Thyroid gland (tissue), 4 donors: Measurements from ENCODE around the gene MMAB.

ENCODE experiments used
- POLR2A ChIP-seq, 2 donors: fragments of 450-650 bp; IDR thresholded peaks; one replicate each; pipeline ENCODE4 v1.6.1; 2017; ENCODE audit warnings: antibody characterized with exemption in 2 of 2, mild to moderate bottlenecking in 2 of 2, moderate library complexity in 1 of 2
- TF ChIP-seq, protein P1 (sequence below), 6 experiments: fragments of 200-600 bp in 3 of 6; fragments of 450-650 bp in 3 of 6; sonication (generic) in 3 of 6; IDR thresholded peaks; one replicate each; pipeline ENCODE4 v1.5.1; 2016 to 2019; ENCODE audit warnings: antibody characterized with exemption in 6 of 6, mild to moderate bottlenecking in 2 of 6, inconsistent platforms in 1 of 6, moderate library complexity in 1 of 6

DNA sequence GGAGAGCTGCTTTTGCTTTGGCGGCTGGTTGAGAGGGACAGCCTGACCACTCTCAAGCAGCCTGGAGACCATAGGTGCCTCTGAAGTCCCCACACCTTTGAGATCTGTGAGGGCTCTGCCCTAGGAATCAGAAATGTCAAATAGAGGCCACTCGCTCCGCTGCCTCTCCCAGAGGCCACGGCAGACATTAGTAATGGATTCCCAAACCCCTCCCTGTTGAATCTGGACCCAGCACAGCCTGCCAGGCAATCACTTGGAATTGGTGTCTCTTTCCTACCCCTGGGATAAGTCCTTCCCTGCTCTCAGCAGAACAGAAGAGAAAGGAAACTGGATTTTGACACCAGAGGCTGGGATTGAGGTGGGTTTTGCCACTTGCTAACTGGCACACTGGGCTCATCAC is 25.0 kb downstream of the MMAB start:
- TF ChIP-seq, protein P1, sequence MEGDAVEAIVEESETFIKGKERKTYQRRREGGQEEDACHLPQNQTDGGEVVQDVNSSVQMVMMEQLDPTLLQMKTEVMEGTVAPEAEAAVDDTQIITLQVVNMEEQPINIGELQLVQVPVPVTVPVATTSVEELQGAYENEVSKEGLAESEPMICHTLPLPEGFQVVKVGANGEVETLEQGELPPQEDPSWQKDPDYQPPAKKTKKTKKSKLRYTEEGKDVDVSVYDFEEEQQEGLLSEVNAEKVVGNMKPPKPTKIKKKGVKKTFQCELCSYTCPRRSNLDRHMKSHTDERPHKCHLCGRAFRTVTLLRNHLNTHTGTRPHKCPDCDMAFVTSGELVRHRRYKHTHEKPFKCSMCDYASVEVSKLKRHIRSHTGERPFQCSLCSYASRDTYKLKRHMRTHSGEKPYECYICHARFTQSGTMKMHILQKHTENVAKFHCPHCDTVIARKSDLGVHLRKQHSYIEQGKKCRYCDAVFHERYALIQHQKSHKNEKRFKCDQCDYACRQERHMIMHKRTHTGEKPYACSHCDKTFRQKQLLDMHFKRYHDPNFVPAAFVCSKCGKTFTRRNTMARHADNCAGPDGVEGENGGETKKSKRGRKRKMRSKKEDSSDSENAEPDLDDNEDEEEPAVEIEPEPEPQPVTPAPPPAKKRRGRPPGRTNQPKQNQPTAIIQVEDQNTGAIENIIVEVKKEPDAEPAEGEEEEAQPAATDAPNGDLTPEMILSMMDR (IDR thresholded peaks at IDR 0.05) = no peak
- TF ChIP-seq POLR2A (IDR thresholded peaks at IDR 0.05) = no peak
